Measurements from ENCODE around the gene SPOCK3.
A peak's percentile ranks its signal among the peaks of the same experiment; 100 is the strongest.

SPOCK3 gene

DNA sequence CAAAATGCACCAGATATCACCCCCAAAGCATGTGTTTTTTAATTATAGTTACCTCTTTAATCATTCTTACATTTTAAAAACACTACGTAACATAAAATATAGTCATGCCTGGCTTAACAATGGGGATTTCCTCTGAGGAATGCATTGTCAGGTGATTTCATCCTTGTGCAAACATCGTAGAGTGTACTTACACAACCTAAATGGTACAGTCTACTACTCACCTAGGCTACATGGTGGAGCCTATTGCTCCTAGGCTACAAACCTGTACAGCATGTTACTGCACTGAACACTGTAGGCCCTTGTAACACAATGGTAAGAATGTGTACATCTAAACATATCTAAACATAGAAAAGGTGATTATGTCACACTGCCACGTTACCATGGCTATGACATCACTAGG, 208.6 kb downstream of the SPOCK3 start:
- TF ChIP-seq, protein P1, sequence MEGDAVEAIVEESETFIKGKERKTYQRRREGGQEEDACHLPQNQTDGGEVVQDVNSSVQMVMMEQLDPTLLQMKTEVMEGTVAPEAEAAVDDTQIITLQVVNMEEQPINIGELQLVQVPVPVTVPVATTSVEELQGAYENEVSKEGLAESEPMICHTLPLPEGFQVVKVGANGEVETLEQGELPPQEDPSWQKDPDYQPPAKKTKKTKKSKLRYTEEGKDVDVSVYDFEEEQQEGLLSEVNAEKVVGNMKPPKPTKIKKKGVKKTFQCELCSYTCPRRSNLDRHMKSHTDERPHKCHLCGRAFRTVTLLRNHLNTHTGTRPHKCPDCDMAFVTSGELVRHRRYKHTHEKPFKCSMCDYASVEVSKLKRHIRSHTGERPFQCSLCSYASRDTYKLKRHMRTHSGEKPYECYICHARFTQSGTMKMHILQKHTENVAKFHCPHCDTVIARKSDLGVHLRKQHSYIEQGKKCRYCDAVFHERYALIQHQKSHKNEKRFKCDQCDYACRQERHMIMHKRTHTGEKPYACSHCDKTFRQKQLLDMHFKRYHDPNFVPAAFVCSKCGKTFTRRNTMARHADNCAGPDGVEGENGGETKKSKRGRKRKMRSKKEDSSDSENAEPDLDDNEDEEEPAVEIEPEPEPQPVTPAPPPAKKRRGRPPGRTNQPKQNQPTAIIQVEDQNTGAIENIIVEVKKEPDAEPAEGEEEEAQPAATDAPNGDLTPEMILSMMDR (IDR thresholded peaks at IDR 0.05; ENCODE audit: low read depth, low read length, missing control alignments), result no peak
- in situ Hi-C loops (cut with HindIII; ENCODE audit: low sequenced_read_pairs), result no loop called here
- no peak for DNase-seq (ENCODE audit: low read depth)
- H3K4me3 ChIP-seq (ENCODE audit: low read depth, low read length), result no peak overlapping the region

DNA sequence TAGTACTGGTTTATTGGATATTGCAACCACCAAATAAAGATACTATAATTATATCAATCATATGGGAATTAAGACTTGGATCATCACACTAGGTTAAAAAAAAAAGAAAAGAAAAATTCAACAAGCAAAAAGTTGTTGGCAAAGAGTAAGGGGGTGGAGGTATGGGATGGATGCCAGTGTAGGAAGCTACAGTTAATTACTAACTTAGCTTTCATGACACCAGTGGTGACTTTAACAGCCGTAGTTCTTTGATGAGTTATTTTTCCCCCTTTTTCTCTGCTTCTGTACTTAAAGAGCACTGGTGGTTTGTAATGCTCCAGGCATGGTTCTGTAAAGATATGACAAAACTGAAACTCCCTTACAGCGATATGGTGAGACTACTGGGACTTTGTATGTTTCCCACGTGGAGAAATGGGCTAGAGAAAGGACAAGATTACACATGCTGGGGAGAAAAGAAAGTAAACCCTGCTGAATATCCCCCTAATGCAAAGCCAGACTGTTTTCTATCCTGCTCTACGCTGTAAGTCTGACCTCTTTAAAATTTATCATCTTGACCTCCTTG, 210.8 kb downstream of the SPOCK3 start:
- in situ Hi-C loops (cut with HindIII; ENCODE audit: low sequenced_read_pairs), result no loop called here
- DNase-seq (ENCODE audit: low read depth), result no peak
- TF ChIP-seq, protein P1 (IDR thresholded peaks at IDR 0.05; ENCODE audit: low read depth, low read length, missing control alignments), result no peak

GRCh38 chr4:167021545-167022155, 212.6 kb downstream of the SPOCK3 start:
- DNase-seq (ENCODE audit: low read depth), result peak; percentile 42
- H3K4me3 ChIP-seq (ENCODE audit: low read depth, low read length), result no peak overlapping the region
- in situ Hi-C loops (cut with HindIII; ENCODE audit: low sequenced_read_pairs), result no loop called here
- TF ChIP-seq, protein P1 (IDR thresholded peaks at IDR 0.05; ENCODE audit: low read depth, low read length, missing control alignments), result peak; percentile 72

More for the DNA sequence above, 210.8 kb downstream of the SPOCK3 start:
- H3K4me3 ChIP-seq (ENCODE audit: low read depth, low read length), result no peak overlapping the region

- DNase-seq (ENCODE audit: low read depth), result no peak
- in situ Hi-C loops (cut with HindIII; ENCODE audit: low sequenced_read_pairs), result no loop called here
- TF ChIP-seq, protein P1 (IDR thresholded peaks at IDR 0.05; ENCODE audit: low read depth, low read length, missing control alignments), result peak; percentile 30
- H3K4me3 ChIP-seq (ENCODE audit: low read depth, low read length), result no peak overlapping the region
Measured at GRCh38 chr4:167020410-167020809, 213.9 kb downstream of the SPOCK3 start.

DNA sequence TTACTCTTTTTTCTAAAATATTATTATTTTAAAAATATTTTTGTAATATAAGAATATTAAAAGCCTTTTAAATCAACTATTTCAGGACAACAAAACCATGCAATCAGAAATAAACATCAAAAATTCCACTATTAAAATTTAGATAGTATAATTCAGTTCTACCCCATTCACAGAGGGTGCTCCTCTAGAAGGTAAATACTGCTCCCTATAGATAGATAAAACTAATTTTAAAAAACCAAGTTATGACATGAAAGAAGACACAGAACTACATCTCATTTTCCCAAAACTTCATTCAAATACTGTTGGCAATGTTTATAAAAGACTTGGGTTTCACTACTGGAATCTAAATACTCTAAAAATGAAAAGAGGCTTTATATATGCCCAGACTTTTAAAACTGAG, 219.3 kb downstream of the SPOCK3 start:
- in situ Hi-C loops (cut with HindIII; ENCODE audit: low sequenced_read_pairs), result no loop called here
- no peak for DNase-seq (ENCODE audit: low read depth)
- TF ChIP-seq, protein P1 (IDR thresholded peaks at IDR 0.05; ENCODE audit: low read depth, low read length, missing control alignments), result no peak
- H3K4me3 ChIP-seq (ENCODE audit: low read depth, low read length), result no peak overlapping the region

- in situ Hi-C loops (cut with HindIII; ENCODE audit: low sequenced_read_pairs), result no loop called here
- no peak overlapping the region for H3K4me3 ChIP-seq (ENCODE audit: low read depth, low read length)
- peak; percentile 41 for DNase-seq (ENCODE audit: low read depth)
- TF ChIP-seq, protein P1 (IDR thresholded peaks at IDR 0.05; ENCODE audit: low read depth, low read length, missing control alignments), result no peak
Measured at GRCh38 chr4:167003326-167003725, 231.0 kb downstream of the SPOCK3 start.
